HEK293 (cell line): ENCODE data around the gene PATE1.

Experiments used
- ATF2 ChIP-seq: fragments of 450-650 bp; formaldehyde crosslinking; IDR thresholded peaks from 2 replicates; pipeline ENCODE4 v1.5.1; 2016; ENCODE audit warnings: missing biosample characterization, missing genetic modification characterization, low read depth
- CTCF ChIP-seq: fragments of 450-650 bp; formaldehyde crosslinking; IDR thresholded peaks from 2 replicates; pipeline ENCODE4 v1.5.1; 2016; ENCODE audit warnings: missing biosample characterization, missing genetic modification characterization
- ELK4 ChIP-seq: IDR thresholded peaks from 2 replicates; pipeline ENCODE4 v1.6.1; 2011; ENCODE audit warnings: mild to moderate bottlenecking, low read depth, low read length, borderline replicate concordance
- REST ChIP-seq: fragments of 450-650 bp; formaldehyde crosslinking; IDR thresholded peaks from 2 replicates; pipeline ENCODE4 v1.5.1; 2016; ENCODE audit warnings: missing biosample characterization, missing genetic modification characterization
- ZBTB10 ChIP-seq: fragments of 450-650 bp; formaldehyde crosslinking; IDR thresholded peaks from 2 replicates; pipeline ENCODE4 v1.5.1; 2016; ENCODE audit warnings: missing biosample characterization, missing genetic modification characterization
- ZBTB49 ChIP-seq: fragments of 450-650 bp; formaldehyde crosslinking; IDR thresholded peaks from 2 replicates; pipeline ENCODE4 v1.5.1; 2016; ENCODE audit warnings: missing biosample characterization, missing genetic modification characterization, low read depth
- ZBTB8A ChIP-seq: fragments of 450-650 bp; formaldehyde crosslinking; IDR thresholded peaks from 2 replicates; pipeline ENCODE4 v1.5.1; 2016; ENCODE audit warnings: missing biosample characterization, missing genetic modification characterization
- ZFHX2 ChIP-seq: fragments of 450-650 bp; formaldehyde crosslinking; conservative IDR thresholded peaks from 2 replicates; pipeline ENCODE4 v1.5.1; 2016; ENCODE audit warnings: missing biosample characterization, missing genetic modification characterization
- ZNF114 ChIP-seq: fragments of 450-650 bp; formaldehyde crosslinking; IDR thresholded peaks from 2 replicates; pipeline ENCODE4 v1.5.0; 2017; ENCODE audit warnings: missing biosample characterization, missing genetic modification characterization
- ZNF133 ChIP-seq: fragments of 450-650 bp; formaldehyde crosslinking; IDR thresholded peaks from 2 replicates; pipeline ENCODE4 v1.5.1; 2016; ENCODE audit warnings: missing biosample characterization, missing genetic modification characterization
- ZNF302 ChIP-seq: fragments of 450-650 bp; formaldehyde crosslinking; IDR thresholded peaks from 2 replicates; pipeline ENCODE4 v1.5.1; 2016; ENCODE audit warnings: missing biosample characterization, missing genetic modification characterization, low read depth
- TF ChIP-seq, protein P1 (sequence below): fragments of 450-650 bp; formaldehyde crosslinking; IDR thresholded peaks from 2 replicates; pipeline ENCODE4 v1.5.1; 2016; ENCODE audit warnings: missing biosample characterization, missing genetic modification characterization
- TF ChIP-seq, protein P2 (sequence below): sonication (generic); formaldehyde crosslinking; IDR thresholded peaks from 2 replicates; pipeline ENCODE4 v1.8.1; 2022; ENCODE audit warnings: mild to moderate bottlenecking, moderate library complexity, missing genetic modification reagents
- TF ChIP-seq, protein P3 (sequence below): fragments of 450-650 bp; formaldehyde crosslinking; IDR thresholded peaks from 2 replicates; pipeline ENCODE4 v1.5.1; 2016; ENCODE audit warnings: missing biosample characterization, missing genetic modification characterization

DNA sequence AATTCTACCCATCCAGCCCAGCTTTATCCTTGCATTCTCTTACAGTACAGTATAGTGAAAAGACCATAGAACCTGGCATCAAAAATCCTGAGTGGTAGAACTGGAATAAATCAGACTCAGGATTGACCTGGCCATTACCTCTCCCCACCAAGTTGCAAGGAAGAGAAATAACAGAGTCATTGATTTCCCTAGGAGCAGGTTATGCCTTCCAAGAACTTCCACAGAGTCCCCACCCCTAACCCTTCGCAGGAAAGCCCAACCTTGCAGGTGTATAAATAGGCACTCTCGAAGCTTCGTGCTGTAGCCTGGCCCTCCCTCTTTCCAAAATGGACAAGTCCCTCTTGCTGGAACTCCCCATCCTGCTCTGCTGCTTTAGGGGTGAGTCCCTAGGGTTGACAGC is at the start of gene PATE1:
- no peak for TF ChIP-seq CTCF
- TF ChIP-seq, protein P1, sequence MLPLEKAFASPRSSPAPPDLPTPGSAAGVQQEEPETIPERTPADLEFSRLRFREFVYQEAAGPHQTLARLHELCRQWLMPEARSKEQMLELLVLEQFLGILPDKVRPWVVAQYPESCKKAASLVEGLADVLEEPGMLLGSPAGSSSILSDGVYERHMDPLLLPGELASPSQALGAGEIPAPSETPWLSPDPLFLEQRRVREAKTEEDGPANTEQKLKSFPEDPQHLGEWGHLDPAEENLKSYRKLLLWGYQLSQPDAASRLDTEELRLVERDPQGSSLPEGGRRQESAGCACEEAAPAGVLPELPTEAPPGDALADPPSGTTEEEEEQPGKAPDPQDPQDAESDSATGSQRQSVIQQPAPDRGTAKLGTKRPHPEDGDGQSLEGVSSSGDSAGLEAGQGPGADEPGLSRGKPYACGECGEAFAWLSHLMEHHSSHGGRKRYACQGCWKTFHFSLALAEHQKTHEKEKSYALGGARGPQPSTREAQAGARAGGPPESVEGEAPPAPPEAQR: no peak
- TF ChIP-seq ZFHX2: no peak
- TF ChIP-seq, protein P2, sequence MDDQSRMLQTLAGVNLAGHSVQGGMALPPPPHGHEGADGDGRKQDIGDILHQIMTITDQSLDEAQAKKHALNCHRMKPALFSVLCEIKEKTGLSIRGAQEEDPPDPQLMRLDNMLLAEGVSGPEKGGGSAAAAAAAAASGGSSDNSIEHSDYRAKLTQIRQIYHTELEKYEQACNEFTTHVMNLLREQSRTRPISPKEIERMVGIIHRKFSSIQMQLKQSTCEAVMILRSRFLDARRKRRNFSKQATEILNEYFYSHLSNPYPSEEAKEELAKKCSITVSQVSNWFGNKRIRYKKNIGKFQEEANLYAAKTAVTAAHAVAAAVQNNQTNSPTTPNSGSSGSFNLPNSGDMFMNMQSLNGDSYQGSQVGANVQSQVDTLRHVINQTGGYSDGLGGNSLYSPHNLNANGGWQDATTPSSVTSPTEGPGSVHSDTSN (CRISPR knock-in tag): no peak
- TF ChIP-seq REST (tag by site-specific recombination): no peak
- no peak for TF ChIP-seq ZNF133 (tag by site-specific recombination)
- TF ChIP-seq ZBTB10: no peak
- TF ChIP-seq ZBTB49 (tag by site-specific recombination): no peak
- no peak for TF ChIP-seq ZNF302 (tag by site-specific recombination)
- no peak for TF ChIP-seq ZNF114 (tag by site-specific recombination)
- TF ChIP-seq ZBTB8A: no peak
- TF ChIP-seq ATF2 (tag by site-specific recombination): no peak
- no peak for TF ChIP-seq ELK4
- TF ChIP-seq, protein P3, sequence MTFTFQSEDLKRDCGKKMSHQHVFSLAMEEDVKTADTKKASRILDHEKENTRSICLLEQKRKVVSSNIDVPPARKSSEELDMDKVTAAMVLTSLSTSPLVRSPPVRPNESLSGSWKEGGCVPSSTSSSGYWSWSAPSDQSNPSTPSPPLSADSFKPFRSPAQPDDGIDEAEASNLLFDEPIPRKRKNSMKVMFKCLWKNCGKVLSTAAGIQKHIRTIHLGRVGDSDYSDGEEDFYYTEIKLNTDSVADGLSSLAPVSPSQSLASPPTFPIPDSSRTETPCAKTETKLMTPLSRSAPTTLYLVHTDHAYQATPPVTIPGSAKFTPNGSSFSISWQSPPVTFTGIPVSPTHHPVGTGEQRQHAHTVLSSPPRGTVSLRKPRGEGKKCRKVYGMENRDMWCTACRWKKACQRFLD: no peak
